Esophagus muscularis mucosa (tissue), 4 donors: ENCODE results near the gene CCDC122. TPM values are rescaled to one million over a fixed set of nuclear protein-coding genes. Genes with fewer than 3 reads are reported as not detected.

Source experiments
- DNase-seq: peaks from one replicate; pipeline ENCODE4 v3.0.0-alpha.2; 2017; ENCODE audit errors: extremely low spot score
- H3K27ac ChIP-seq, 4 donors: fragments of 200-600 bp; sonication (generic); replicated peaks in 1 of 4; 1 replicate in 3 of 4; 2 replicates in 1 of 4; pipeline ENCODE4 v1.5.1; 2016 to 2019; ENCODE audit warnings: mild to moderate bottlenecking in 1 of 4
- H3K27me3 ChIP-seq, 4 donors: fragments of 200-600 bp; sonication (generic); one replicate each; pipeline versions ENCODE4 v1.5.1 to v1.6.0; 2016 to 2019
- H3K36me3 ChIP-seq, 4 donors: fragments of 200-600 bp; sonication (generic); one replicate each; pipeline ENCODE4 v1.5.1; 2016 to 2019
- H3K4me1 ChIP-seq, 4 donors: fragments of 200-600 bp; sonication (generic); one replicate each; pipeline ENCODE4 v1.5.1; 2016 to 2019
- H3K4me3 ChIP-seq, 4 donors: fragments of 200-600 bp; sonication (generic); 1 replicate in 2 of 4; 2 replicates in 2 of 4; pipeline ENCODE4 v1.5.1; 2016 to 2019; ENCODE audit warnings: mild to moderate bottlenecking in 4 of 4, moderate library complexity in 1 of 4
- H3K9me3 ChIP-seq, 4 donors: fragments of 200-600 bp; sonication (generic); 1 replicate in 3 of 4; 2 replicates in 1 of 4; pipeline ENCODE4 v1.5.1; 2016 to 2019
- CTCF ChIP-seq, 3 experiments: fragments of 200-600 bp in 2 of 3; fragments of 450-650 bp in 1 of 3; sonication (generic) in 2 of 3; IDR thresholded peaks; one replicate each; pipeline ENCODE4 v1.5.1; 2017 to 2019; ENCODE audit warnings: antibody characterized with exemption in 3 of 3, mild to moderate bottlenecking in 2 of 3, moderate library complexity in 1 of 3
- EP300 ChIP-seq: sonication (generic); formaldehyde crosslinking; IDR thresholded peaks from one replicate; pipeline ENCODE4 v1.6.1; 2017; ENCODE audit warnings: antibody characterized with exemption
- POLR2A ChIP-seq: fragments of 450-650 bp; IDR thresholded peaks from one replicate; pipeline ENCODE4 v1.6.1; 2017; ENCODE audit warnings: antibody characterized with exemption, moderate library complexity, mild to moderate bottlenecking, low read depth
- POLR2AphosphoS5 ChIP-seq, 2 donors: sonication (generic); formaldehyde crosslinking; IDR thresholded peaks; one replicate each; pipeline ENCODE4 v1.6.1; 2017; ENCODE audit warnings: antibody characterized with exemption in 2 of 2
- WGBS: methylation state at CpG from one replicate; pipeline ENCODE4 v1.1.5; 2018; 5-methylcytosine and 5-hydroxymethylcytosine counted together
- intact Hi-C: fragments of 100-400 bp; cut with DNase I; formaldehyde crosslinking; loops from one replicate; pipeline ENCODE4 v1.15.1; 2023
- total RNA-seq, 4 donors: library from RNA; depleted of rRNA; stranded (reverse); fragments of >200 nt; gene quantifications; one replicate each; pipeline versions ENCODE4 v1.1.0 to v1.2.1, GENCODE V29; 2016

The CCDC122 gene
- total RNA-seq, 4 donors from 2014 or later = 2.1 to 13.2 (median 3.2) TPM

- H3K27me3 ChIP-seq = no peaks in the 10 kb centered on the region
- H3K9me3 ChIP-seq = no peaks in the 10 kb centered on the region
- DNase-seq = no peak
- H3K4me1 ChIP-seq = peaks cover 8 to 12% (median 9%) of the 10 kb centered on the region in 4 donors
- H3K36me3 ChIP-seq = peaks cover 0 to 17% (median 0%) of the 10 kb centered on the region in 4 donors
- H3K27ac ChIP-seq = no peak overlapping the region
- intact Hi-C loops = loop anchor here (5.0 kb wide), 4 partner anchors 62 to 1282 kb away; no protein-coding TSS in a partner anchor
- no peak overlapping the region for H3K4me3 ChIP-seq
- WGBS = 19% methylated on average over 2 of the region's 2 CpGs
- no peak for TF ChIP-seq POLR2AphosphoS5 (IDR thresholded peaks at IDR 0.05)
- TF ChIP-seq EP300 = no peak
- peak; percentile 59 to 71 (median 63) for TF ChIP-seq CTCF (IDR thresholded peaks at IDR 0.05)
- TF ChIP-seq POLR2A = no peak
Measured at GRCh38 chr13:43874504-43875092, 4.9 kb downstream of the CCDC122 start.

- H3K4me3 ChIP-seq = no peak overlapping the region
- no peak for DNase-seq
- H3K9me3 ChIP-seq = no peaks in the 10 kb centered on the region
- no peaks in the 10 kb centered on the region for H3K4me1 ChIP-seq
- no peaks in the 10 kb centered on the region for H3K27me3 ChIP-seq
- H3K27ac ChIP-seq = no peak overlapping the region
- peaks cover 0 to 17% (median 0%) of the 10 kb centered on the region in 4 donors for H3K36me3 ChIP-seq
- WGBS = 97% methylated on average over 1 of the region's 1 CpG
- intact Hi-C loops = loop anchor here (5.0 kb wide), 2 partner anchors 785 to 1280 kb away; no protein-coding TSS in a partner anchor
- TF ChIP-seq POLR2AphosphoS5 (IDR thresholded peaks at IDR 0.05) = no peak
- no peak for TF ChIP-seq POLR2A
- TF ChIP-seq CTCF (IDR thresholded peaks at IDR 0.05) = no peak
- no peak for TF ChIP-seq EP300
Measured at GRCh38 chr13:43872181-43872580, 7.4 kb downstream of the CCDC122 start.

DNA sequence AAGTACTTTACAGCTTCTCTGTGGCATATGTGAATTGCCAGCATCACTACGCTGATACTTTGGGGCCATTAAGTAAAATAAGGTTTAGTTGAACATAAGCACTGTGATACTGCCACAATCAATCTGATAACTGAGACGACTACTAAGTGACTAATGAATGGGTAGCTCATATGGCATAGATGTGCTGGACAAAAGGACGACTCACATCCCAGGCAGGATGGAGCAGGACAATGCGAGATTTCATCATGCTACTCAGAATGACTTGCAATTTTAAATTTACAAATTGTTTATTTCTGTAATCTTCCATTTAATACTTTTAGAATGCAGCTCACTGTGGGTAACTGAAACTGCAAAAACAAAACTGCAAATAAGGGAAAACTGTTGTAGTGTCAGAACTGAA is 13.6 kb downstream of the CCDC122 start:
- Histone ChIP-seq H3K27me3 (no peaks in the 10 kb centered on the region), H3K9me3 (no peaks in the 10 kb centered on the region), H3K36me3 (peaks cover 0 to 8% (median 0%) of the 10 kb centered on the region in 4 donors), H3K4me1 (no peaks in the 10 kb centered on the region), H3K4me3 (no peak overlapping the region), H3K27ac (no peak overlapping the region)
- TF ChIP-seq EP300 (no peak), POLR2A (no peak), CTCF (IDR thresholded peaks at IDR 0.05) (no peak), POLR2AphosphoS5 (IDR thresholded peaks at IDR 0.05) (no peak)
- intact Hi-C loops = no loop called here
- DNase-seq = no peak
- 86% methylated on average over 4 of the region's 4 CpGs for WGBS

GRCh38 chr13:43864921-43865320 is 14.6 kb downstream of the CCDC122 start:
- TF ChIP-seq POLR2AphosphoS5 (IDR thresholded peaks at IDR 0.05) = no peak
- TF ChIP-seq EP300 = no peak
- no peak for TF ChIP-seq POLR2A
- no peak for TF ChIP-seq CTCF (IDR thresholded peaks at IDR 0.05)
- H3K4me3 ChIP-seq = no peak overlapping the region
- H3K4me1 ChIP-seq = no peaks in the 10 kb centered on the region
- H3K36me3 ChIP-seq = no peaks in the 10 kb centered on the region
- WGBS = 100% methylated on average over 4 of the region's 4 CpGs
- no peaks in the 10 kb centered on the region for H3K9me3 ChIP-seq
- no peak overlapping the region for H3K27ac ChIP-seq
- intact Hi-C loops = no loop called here
- no peaks in the 10 kb centered on the region for H3K27me3 ChIP-seq
- DNase-seq = no peak

GRCh38 chr13:43861863-43862262 is 17.7 kb downstream of the CCDC122 start:
- intact Hi-C loops = no loop called here
- 90% methylated on average over 1 of the region's 1 CpG for WGBS
- TF ChIP-seq EP300 (no peak), POLR2A (no peak), CTCF (IDR thresholded peaks at IDR 0.05) (no peak)
- no peak overlapping the region for H3K27ac ChIP-seq
- H3K36me3 ChIP-seq = no peaks in the 10 kb centered on the region
- no peaks in the 10 kb centered on the region for H3K27me3 ChIP-seq
- H3K9me3 ChIP-seq = no peaks in the 10 kb centered on the region
- H3K4me3 ChIP-seq = no peak overlapping the region
- no peaks in the 10 kb centered on the region for H3K4me1 ChIP-seq
- no peak for DNase-seq
